ENCODE measurements around the gene P3H1.

The P3H1 gene

GRCh38 chr1:42732126-42732680, 34.6 kb downstream of the P3H1 start:
- TF ChIP-seq SIN3A (IDR thresholded peaks at IDR 0.05; ENCODE audit: borderline replicate concordance, insufficient read depth, low read length) (no peak), FOXP2 (optimal IDR thresholded peaks at IDR 0.05; ENCODE audit: borderline replicate concordance, extremely low read depth, extremely low read length, insufficient read depth) (no peak), TAF1 (IDR thresholded peaks at IDR 0.05; ENCODE audit: borderline replicate concordance, insufficient read depth, low read length) (no peak), POLR2AphosphoS5 (IDR thresholded peaks at IDR 0.05; ENCODE audit: low read depth, low read length) (no peak), REST (IDR thresholded peaks at IDR 0.05; ENCODE audit: insufficient read depth in 1 of 2, low read depth in 2 of 2, low read length in 2 of 2) (no peak)

GRCh38 chr1:42731585-42731984, 35.2 kb downstream of the P3H1 start:
- TF ChIP-seq TAF1 (IDR thresholded peaks at IDR 0.05; ENCODE audit: borderline replicate concordance, insufficient read depth, low read length) (no peak), REST (IDR thresholded peaks at IDR 0.05; ENCODE audit: insufficient read depth in 1 of 2, low read depth in 2 of 2, low read length in 2 of 2) (no peak), FOXP2 (optimal IDR thresholded peaks at IDR 0.05; ENCODE audit: borderline replicate concordance, extremely low read depth, extremely low read length, insufficient read depth) (no peak), POLR2AphosphoS5 (IDR thresholded peaks at IDR 0.05; ENCODE audit: low read depth, low read length) (no peak), SIN3A (IDR thresholded peaks at IDR 0.05; ENCODE audit: borderline replicate concordance, insufficient read depth, low read length) (no peak)

GRCh38 chr1:42730988-42731387, 35.8 kb downstream of the P3H1 start:
- no peak for TF ChIP-seq POLR2AphosphoS5 (IDR thresholded peaks at IDR 0.05; ENCODE audit: low read depth, low read length)
- TF ChIP-seq REST (IDR thresholded peaks at IDR 0.05; ENCODE audit: insufficient read depth in 1 of 2, low read depth in 2 of 2, low read length in 2 of 2), result no peak
- no peak for TF ChIP-seq SIN3A (IDR thresholded peaks at IDR 0.05; ENCODE audit: borderline replicate concordance, insufficient read depth, low read length)
- TF ChIP-seq TAF1 (IDR thresholded peaks at IDR 0.05; ENCODE audit: borderline replicate concordance, insufficient read depth, low read length), result no peak
- TF ChIP-seq FOXP2 (optimal IDR thresholded peaks at IDR 0.05; ENCODE audit: borderline replicate concordance, extremely low read depth, extremely low read length, insufficient read depth), result no peak

- TF ChIP-seq POLR2AphosphoS5 (IDR thresholded peaks at IDR 0.05; ENCODE audit: low read depth, low read length), result no peak
- TF ChIP-seq TAF1 (IDR thresholded peaks at IDR 0.05; ENCODE audit: borderline replicate concordance, insufficient read depth, low read length), result no peak
- TF ChIP-seq FOXP2 (optimal IDR thresholded peaks at IDR 0.05; ENCODE audit: borderline replicate concordance, extremely low read depth, extremely low read length, insufficient read depth), result no peak
- TF ChIP-seq REST (IDR thresholded peaks at IDR 0.05; ENCODE audit: insufficient read depth in 1 of 2, low read depth in 2 of 2, low read length in 2 of 2), result no peak
- no peak for TF ChIP-seq SIN3A (IDR thresholded peaks at IDR 0.05; ENCODE audit: borderline replicate concordance, insufficient read depth, low read length)
These were observed 36.8 kb downstream of the P3H1 start for GRCh38 chr1:42730002-42730401.

GRCh38 chr1:42723511-42723910, 43.3 kb downstream of the P3H1 start:
- no peak for TF ChIP-seq REST (IDR thresholded peaks at IDR 0.05; ENCODE audit: insufficient read depth in 1 of 2, low read depth in 2 of 2, low read length in 2 of 2)
- TF ChIP-seq TAF1 (IDR thresholded peaks at IDR 0.05; ENCODE audit: borderline replicate concordance, insufficient read depth, low read length), result no peak
- TF ChIP-seq FOXP2 (optimal IDR thresholded peaks at IDR 0.05; ENCODE audit: borderline replicate concordance, extremely low read depth, extremely low read length, insufficient read depth), result no peak
- no peak for TF ChIP-seq POLR2AphosphoS5 (IDR thresholded peaks at IDR 0.05; ENCODE audit: low read depth, low read length)

Data from PFSK-1 (cell line).